ENCODE results near the gene NME1.

Gene NME1

DNA sequence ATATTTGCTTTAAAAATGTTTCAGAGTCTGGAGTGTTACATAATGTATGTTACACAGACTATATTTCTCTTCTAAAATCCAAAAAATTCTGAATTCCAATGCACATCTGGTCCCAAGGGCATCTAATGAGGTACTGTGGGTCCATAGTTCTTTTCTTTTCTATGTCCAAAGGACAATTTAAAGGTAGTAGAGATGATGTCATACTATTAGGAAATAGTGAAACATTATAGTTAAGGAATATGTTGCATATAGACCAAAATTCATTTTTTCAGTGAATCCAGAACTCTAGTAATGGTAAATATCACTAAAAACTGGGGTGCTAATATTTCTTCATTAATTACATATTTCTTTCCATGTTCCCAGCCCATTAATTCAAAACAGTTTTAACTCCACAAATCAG, 35.8 kb downstream of the NME1 start:
- DNase-seq (ENCODE audit: low read depth, low spot score): no peak

DNA sequence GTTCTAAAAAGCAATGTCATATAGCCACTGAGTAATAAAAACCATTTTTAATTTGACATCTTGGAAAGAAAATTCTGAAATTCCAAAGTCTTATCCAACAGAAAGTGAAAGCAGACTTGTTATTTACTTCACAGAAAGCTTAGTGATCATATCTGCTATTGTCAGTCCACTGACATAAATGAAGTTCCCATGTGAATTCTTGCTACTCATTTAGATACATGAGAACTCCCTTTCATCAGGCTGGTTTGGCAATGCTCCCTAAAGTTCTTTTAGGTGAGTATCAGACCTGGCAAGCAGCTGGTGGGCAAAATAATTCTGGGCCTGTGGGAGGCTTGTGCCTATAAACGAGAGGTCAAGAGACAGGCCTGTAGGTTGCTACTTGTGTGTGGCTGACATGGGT, 36.3 kb downstream of the NME1 start:
- DNase-seq (ENCODE audit: low read depth, low spot score): no peak

DNA sequence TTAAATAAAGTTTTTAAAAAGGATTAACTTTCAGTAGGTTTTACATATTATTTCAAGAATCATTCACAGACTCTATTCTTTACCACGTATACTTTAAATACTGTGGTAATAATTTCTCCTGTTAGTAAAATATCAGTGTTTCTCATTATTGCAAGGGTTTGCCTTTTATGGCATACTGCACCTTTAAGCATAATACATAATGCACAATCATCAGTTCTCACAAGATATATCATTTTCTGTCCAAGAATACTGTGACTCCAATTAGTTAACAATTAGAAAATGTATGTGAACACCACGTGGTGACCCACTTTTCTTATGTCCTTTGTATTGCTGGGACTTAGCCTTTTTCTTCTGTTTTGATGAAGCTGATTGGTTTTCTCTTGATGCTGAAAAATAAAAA, 38.5 kb downstream of the NME1 start:
- no peak for DNase-seq (ENCODE audit: low read depth, low spot score)

DNA sequence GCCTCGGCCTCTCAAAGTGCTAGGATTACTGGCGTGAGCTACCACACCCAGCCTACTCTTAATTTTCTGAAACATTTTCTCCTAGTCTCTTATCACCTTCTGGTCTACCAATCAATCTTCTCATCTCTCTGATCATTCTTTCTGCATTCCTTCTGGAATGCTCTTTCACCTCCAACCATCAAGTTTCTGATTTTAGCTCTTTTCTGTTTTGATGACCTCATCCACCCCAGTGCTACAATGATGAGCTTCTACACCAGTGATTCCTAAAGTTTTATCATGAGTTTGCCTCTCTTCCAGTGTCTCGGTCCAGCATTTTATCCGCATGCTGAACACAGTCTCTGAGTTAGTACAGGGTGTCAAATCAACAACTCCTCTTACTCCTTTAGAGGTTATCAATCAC, 44.4 kb downstream of the NME1 start:
- no peak for DNase-seq (ENCODE audit: low read depth, low spot score)

DNA sequence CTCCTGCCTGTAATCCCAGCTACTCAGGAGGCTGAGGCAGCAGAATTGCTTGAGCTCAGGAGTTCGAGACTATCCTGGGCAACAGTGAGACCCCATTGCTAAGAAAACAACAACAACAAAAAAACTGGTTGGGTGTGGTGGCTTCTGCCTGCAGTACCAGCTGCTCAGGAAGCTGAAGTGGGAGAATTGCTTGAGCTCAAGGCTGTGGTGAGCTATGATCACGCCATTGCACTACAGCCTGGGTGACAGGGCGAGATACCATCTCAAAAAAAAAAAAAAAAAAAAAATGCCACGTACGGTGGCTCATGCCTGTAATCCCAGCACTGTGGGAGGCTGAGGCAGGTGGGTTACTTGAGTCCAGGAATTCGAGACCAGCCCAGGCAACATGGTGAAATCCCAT, 46.9 kb downstream of the NME1 start:
- no peak for DNase-seq (ENCODE audit: low read depth, low spot score)

DNA sequence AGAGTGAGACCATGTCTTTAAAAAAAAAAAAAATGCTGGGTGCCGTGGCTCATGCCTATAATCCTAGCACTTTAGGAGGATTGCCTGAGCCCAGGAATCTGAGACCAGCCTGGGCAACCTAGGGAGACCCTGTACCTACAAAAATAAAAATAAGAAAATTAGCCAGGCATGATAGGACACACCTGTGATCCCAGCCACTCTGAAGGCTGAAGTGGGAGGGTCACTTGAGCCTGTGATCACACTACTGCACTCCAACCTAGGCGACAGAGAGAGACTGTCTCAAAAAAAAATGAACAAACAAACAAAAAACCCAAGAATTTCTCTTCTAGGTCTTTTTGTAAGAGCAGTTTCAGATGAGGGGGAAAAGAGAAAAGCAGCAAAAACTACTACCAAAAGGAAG, 47.5 kb downstream of the NME1 start:
- DNase-seq (ENCODE audit: low read depth, low spot score): no peak

DNA sequence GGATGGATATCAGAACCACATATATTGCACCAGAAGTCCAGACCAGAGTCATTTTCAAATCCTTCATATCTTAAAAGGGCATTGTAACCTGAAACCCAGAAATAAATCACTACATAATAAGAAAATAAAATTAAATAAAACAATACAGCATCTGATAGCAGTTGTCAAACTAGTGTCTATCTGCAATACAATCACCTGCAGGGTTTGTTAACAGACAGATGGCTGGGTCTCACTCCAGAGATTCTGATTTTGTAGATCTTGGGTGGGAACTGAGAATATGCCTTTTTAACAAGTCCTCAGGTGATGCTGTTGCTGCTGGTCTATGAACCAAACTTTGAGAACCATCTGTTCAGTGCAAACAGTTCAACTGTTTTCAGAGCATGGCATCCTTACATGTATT, 50.5 kb downstream of the NME1 start:
- DNase-seq (ENCODE audit: low read depth, low spot score): no peak
